H9 (cell line): ENCODE results near the gene LRCH1. TPM values are rescaled to one million over a fixed set of nuclear protein-coding genes. Genes with fewer than 3 reads are reported as not detected.

ENCODE experiments used
- DNase-seq: peaks from one replicate; pipeline ENCODE4 v3.0.0-alpha.2; 2017
- H2AFZ ChIP-seq: one replicate; pipeline ENCODE4 v1.6.1; 2013; ENCODE audit warnings: mild to moderate bottlenecking, low read length, control low read depth, moderate library complexity
- H2AK5ac ChIP-seq: 2 replicates; pipeline ENCODE4 v1.6.1; 2013; ENCODE audit warnings: low read length, control low read depth, mixed read lengths; ENCODE audit not compliant: insufficient read length
- H2BK120ac ChIP-seq: one replicate; pipeline ENCODE4 v1.6.1; 2013; ENCODE audit warnings: low read depth, mild to moderate bottlenecking, low read length, control low read depth, inconsistent platforms; ENCODE audit not compliant: poor library complexity, severe bottlenecking
- H2BK12ac ChIP-seq: 2 replicates; pipeline ENCODE4 v1.6.1; 2013; ENCODE audit warnings: low read length, control low read depth, mixed read lengths, low read depth; ENCODE audit not compliant: insufficient read length
- H2BK15ac ChIP-seq: 2 replicates; pipeline ENCODE4 v1.6.1; 2013; ENCODE audit warnings: low read depth, low read length, control low read depth
- H2BK20ac ChIP-seq: one replicate; pipeline ENCODE4 v1.6.1; 2013; ENCODE audit warnings: low read depth, mild to moderate bottlenecking, low read length, control low read depth, inconsistent platforms; ENCODE audit not compliant: poor library complexity, severe bottlenecking
- H2BK5ac ChIP-seq: 2 replicates; pipeline ENCODE4 v1.6.1; 2013; ENCODE audit warnings: low read length, control low read depth, mixed read lengths; ENCODE audit not compliant: insufficient read length
- H3K14ac ChIP-seq: 2 replicates; pipeline ENCODE4 v1.6.1; 2013; ENCODE audit warnings: low read length, control low read depth; ENCODE audit not compliant: insufficient read depth
- H3K18ac ChIP-seq: 2 replicates; pipeline ENCODE4 v1.6.1; 2013; ENCODE audit warnings: low read depth, mild to moderate bottlenecking, mixed read lengths, low read length, control low read depth; ENCODE audit not compliant: insufficient read length
- H3K23ac ChIP-seq: 2 replicates; pipeline ENCODE4 v1.6.1; 2013; ENCODE audit warnings: low read length, control low read depth, mixed read lengths, low read depth; ENCODE audit not compliant: insufficient read length
- H3K23me2 ChIP-seq: 2 replicates; pipeline ENCODE4 v1.6.1; 2013; ENCODE audit warnings: low read depth, mild to moderate bottlenecking, mixed read lengths, low read length, control low read depth; ENCODE audit not compliant: insufficient read length, poor library complexity, severe bottlenecking
- H3K27ac ChIP-seq: 2 replicates; pipeline ENCODE4 v1.5.1; 2013; ENCODE audit warnings: low read length, control low read depth, mixed read lengths, low read depth; ENCODE audit not compliant: insufficient read length
- H3K27me3 ChIP-seq: 2 replicates; pipeline ENCODE4 v1.6.1; 2013; ENCODE audit warnings: low read length, control low read depth, inconsistent platforms; ENCODE audit not compliant: insufficient read depth
- H3K4ac ChIP-seq: 2 replicates; pipeline ENCODE4 v1.6.1; 2013; ENCODE audit warnings: low read depth, mild to moderate bottlenecking, control low read depth, inconsistent platforms, low read length, moderate library complexity
- H3K4me1 ChIP-seq: 2 replicates; pipeline ENCODE4 v1.6.1; 2013; ENCODE audit warnings: low read length, control low read depth, inconsistent platforms; ENCODE audit not compliant: insufficient read depth
- H3K4me2 ChIP-seq: 2 replicates; pipeline ENCODE4 v1.6.1; 2013; ENCODE audit warnings: low read length, control low read depth, mixed read lengths; ENCODE audit not compliant: insufficient read length, insufficient read depth
- H3K56ac ChIP-seq: 2 replicates; pipeline ENCODE4 v1.6.1; 2013; ENCODE audit warnings: low read depth, mild to moderate bottlenecking, mixed read lengths, low read length, control low read depth; ENCODE audit not compliant: insufficient read length
- H3K79me1 ChIP-seq: 2 replicates; pipeline ENCODE4 v1.6.1; 2013; ENCODE audit warnings: low read depth, mild to moderate bottlenecking, moderate library complexity, low read length, control low read depth, inconsistent platforms; ENCODE audit not compliant: insufficient read depth, poor library complexity, severe bottlenecking
- H3K79me2 ChIP-seq: 2 replicates; pipeline ENCODE4 v1.6.1; 2013; ENCODE audit warnings: low read length, control low read depth, inconsistent platforms; ENCODE audit not compliant: insufficient read depth
- H3K9ac ChIP-seq: 2 replicates; pipeline ENCODE4 v1.6.1; 2013; ENCODE audit warnings: low read length, control low read depth, mixed read lengths; ENCODE audit not compliant: insufficient read length; ENCODE audit errors: extremely low read depth
- H3K9me3 ChIP-seq: one replicate; pipeline ENCODE4 v1.6.1; 2013; ENCODE audit warnings: low read depth, low read length, inconsistent platforms; ENCODE audit not compliant: control insufficient read depth
- H3T11ph ChIP-seq: one replicate; pipeline ENCODE4 v1.6.1; 2013; ENCODE audit warnings: mild to moderate bottlenecking, low read length, control low read depth, inconsistent platforms
- H4K20me1 ChIP-seq: one replicate; pipeline ENCODE4 v1.6.1; 2013; ENCODE audit not compliant: control insufficient read depth, insufficient read length, insufficient read depth
- H4K5ac ChIP-seq: 2 replicates; pipeline ENCODE4 v1.6.1; 2013; ENCODE audit warnings: low read depth, mild to moderate bottlenecking, mixed read lengths, low read length, control low read depth; ENCODE audit not compliant: insufficient read length
- H4K8ac ChIP-seq: replicated peaks from 2 replicates; pipeline ENCODE4 v1.6.1; 2013; ENCODE audit warnings: low read length, control low read depth, mixed read lengths, low read depth; ENCODE audit not compliant: insufficient read length
- H4K91ac ChIP-seq: 2 replicates; pipeline ENCODE4 v1.6.1; 2013; ENCODE audit warnings: low read depth, mild to moderate bottlenecking, moderate library complexity, mixed read lengths, low read length, control low read depth; ENCODE audit not compliant: insufficient read length
- H3K27ac Mint-ChIP-seq, 3 experiments: 2 replicates in 2 of 3; 3 replicates in 1 of 3; pipeline ENCODE4 v1.8.0; 2020 to 2021; ENCODE audit warnings: mixed read lengths in 3 of 3, mild to moderate bottlenecking in 1 of 3, moderate library complexity in 1 of 3
- H3K27me3 Mint-ChIP-seq: 2 replicates; pipeline ENCODE4 v1.8.0; 2021; ENCODE audit warnings: low read depth, mild to moderate bottlenecking, moderate library complexity, mixed read lengths
- H3K36me3 Mint-ChIP-seq, 3 experiments: 2 replicates in 2 of 3; 3 replicates in 1 of 3; pipeline ENCODE4 v1.8.0; 2020 to 2021; ENCODE audit warnings: low read depth in 3 of 3, mixed read lengths in 3 of 3; ENCODE audit not compliant: insufficient read depth in 1 of 3
- H3K4me1 Mint-ChIP-seq, 2 experiments: 2 replicates each; pipeline ENCODE4 v1.8.0; 2020; ENCODE audit warnings: mixed read lengths in 2 of 2
- H3K4me3 Mint-ChIP-seq, 2 experiments: 2 replicates in 1 of 2; 3 replicates in 1 of 2; pipeline ENCODE4 v1.8.0; 2020 to 2021; ENCODE audit warnings: mild to moderate bottlenecking in 2 of 2, mixed read lengths in 2 of 2, moderate library complexity in 1 of 2
- H3K9me3 Mint-ChIP-seq, 2 experiments: 2 replicates in 1 of 2; 3 replicates in 1 of 2; pipeline ENCODE4 v1.8.0; 2020; ENCODE audit warnings: mild to moderate bottlenecking in 2 of 2, mixed read lengths in 2 of 2, moderate library complexity in 1 of 2
- WGBS: extraction: QIAGEN DNeasy Blood & Tissue Kit; methylation state at CpG from one replicate; pipeline ENCODE4 v1.1.7; 2013; ENCODE audit warnings: missing lambda C conversion rate, low lambda C conversion rate, mixed read lengths; ENCODE audit not compliant: insufficient read length; ENCODE audit errors: extremely low coverage; 5-methylcytosine and 5-hydroxymethylcytosine counted together
- total RNA-seq: library from RNA; stranded (reverse); gene quantifications from 2 replicates; pipeline ENCODE4 v1.2.1, GENCODE V29; 2021
- TF ChIP-seq, protein P1 (sequence below): fragments of 200-600 bp; sonication (generic); conservative IDR thresholded peaks from 3 replicates; pipeline ENCODE4 v1.8.0; 2021; ENCODE audit warnings: antibody characterized with exemption, mild to moderate bottlenecking

Gene LRCH1
- total RNA-seq, 1 experiment from 2014 or later, result 8.0 TPM

DNA sequence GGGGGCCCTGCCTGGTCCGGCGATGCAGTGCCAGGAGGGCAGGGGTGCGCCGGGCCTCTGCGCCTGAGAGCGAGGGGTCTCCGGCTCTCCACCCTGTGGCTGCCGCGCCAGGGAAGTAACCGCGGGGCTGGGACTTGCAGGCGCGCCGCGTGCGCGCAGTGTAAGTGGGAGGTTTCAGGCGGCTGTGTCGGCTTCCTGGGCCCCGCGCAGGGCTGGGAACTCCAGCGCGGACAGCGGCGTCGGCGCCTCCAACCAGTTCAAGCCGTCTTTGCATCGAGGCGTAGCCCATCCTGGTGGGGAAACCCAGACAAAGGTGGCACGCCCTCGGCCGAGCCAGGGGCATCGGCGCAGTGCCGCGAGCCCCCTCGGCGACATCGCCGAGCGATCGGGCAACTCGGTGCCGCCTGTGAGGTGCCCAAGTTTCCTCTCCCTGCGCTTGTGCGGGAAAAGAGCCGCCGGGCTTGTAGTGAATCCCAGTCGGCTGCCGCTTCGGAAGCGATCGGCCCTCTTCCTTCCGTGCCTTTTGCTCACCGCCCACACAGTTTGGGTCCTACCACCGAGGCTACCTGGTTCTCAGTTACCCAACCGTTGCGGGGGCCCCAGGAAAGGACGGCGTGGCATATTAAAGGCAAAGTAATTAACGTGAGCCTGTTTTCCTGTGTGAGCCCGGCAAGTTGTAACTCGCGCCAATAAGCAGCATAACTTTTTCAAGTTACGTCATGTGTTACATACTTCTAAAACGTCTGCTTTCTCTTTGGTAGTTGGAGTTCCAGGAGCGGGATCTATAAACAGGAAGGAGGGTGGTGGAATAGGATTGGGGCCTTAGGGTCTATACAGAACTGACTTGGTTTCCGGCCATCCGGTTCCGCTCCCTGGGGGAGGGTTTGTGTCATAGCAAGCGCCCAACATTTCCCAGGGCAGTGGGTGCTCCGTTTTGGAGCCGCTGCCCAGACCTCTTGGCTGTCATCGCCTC is 1.2 kb downstream of the LRCH1 start:
- Histone ChIP-seq H2BK12ac (no peak overlapping the region), H3K18ac (peak overlapping the region; percentile 8), H3K79me2 (peaks cover 13% of the 10 kb centered on the region; the same call in 1 of the 2 replicates), H3K14ac (peak overlapping the region; percentile 51), H3K27me3 (peaks cover 4% of the 10 kb centered on the region; the same call in 1 of the 2 replicates), H3K56ac (no peak overlapping the region), H4K5ac (no peak overlapping the region), H3K27ac (no peak overlapping the region), H2BK5ac (no peak overlapping the region), H4K20me1 (no peaks in the 10 kb centered on the region), H3K79me1 (peaks cover 2% of the 10 kb centered on the region), H2BK15ac (no peak overlapping the region), H3K4me1 (0 out of 2 replicates have a peak, but pooled peaks cover 1% of the 10 kb centered on the region), H3K4me2 (peak overlapping the region; percentile 70), H3K23ac (no peak overlapping the region), H4K8ac (no peak overlapping the region), H3K9me3 (no peaks in the 10 kb centered on the region), H2BK20ac (no peak overlapping the region), H2BK120ac (no peak overlapping the region), H4K91ac (no peak overlapping the region), H2AK5ac (no peak overlapping the region), H3K23me2 (peaks cover 17% of the 10 kb centered on the region), H2AFZ (peak overlapping the region; percentile 0), H3K4ac (no peak overlapping the region), H3T11ph (no peak overlapping the region), H3K9ac (peak overlapping the region; percentile 56)
- H3K4me1 Mint-ChIP-seq, result peaks cover 17 to 22% of the 10 kb centered on the region in 2 experiments
- DNase-seq, result peak; percentile 61
- no peaks in the 10 kb centered on the region for H3K36me3 Mint-ChIP-seq
- no peaks in the 10 kb centered on the region for H3K9me3 Mint-ChIP-seq
- TF ChIP-seq, protein P1, sequence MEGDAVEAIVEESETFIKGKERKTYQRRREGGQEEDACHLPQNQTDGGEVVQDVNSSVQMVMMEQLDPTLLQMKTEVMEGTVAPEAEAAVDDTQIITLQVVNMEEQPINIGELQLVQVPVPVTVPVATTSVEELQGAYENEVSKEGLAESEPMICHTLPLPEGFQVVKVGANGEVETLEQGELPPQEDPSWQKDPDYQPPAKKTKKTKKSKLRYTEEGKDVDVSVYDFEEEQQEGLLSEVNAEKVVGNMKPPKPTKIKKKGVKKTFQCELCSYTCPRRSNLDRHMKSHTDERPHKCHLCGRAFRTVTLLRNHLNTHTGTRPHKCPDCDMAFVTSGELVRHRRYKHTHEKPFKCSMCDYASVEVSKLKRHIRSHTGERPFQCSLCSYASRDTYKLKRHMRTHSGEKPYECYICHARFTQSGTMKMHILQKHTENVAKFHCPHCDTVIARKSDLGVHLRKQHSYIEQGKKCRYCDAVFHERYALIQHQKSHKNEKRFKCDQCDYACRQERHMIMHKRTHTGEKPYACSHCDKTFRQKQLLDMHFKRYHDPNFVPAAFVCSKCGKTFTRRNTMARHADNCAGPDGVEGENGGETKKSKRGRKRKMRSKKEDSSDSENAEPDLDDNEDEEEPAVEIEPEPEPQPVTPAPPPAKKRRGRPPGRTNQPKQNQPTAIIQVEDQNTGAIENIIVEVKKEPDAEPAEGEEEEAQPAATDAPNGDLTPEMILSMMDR, result peak; percentile 37; the same call in 2 of the 3 replicates
- peak overlapping the region; percentile 85 to 92 for H3K4me3 Mint-ChIP-seq
- WGBS, result no CpG with 5 or more reads among the region's 75 CpGs
- H3K27ac Mint-ChIP-seq, result peak overlapping the region in 1 of 3 experiments; percentile 55; a peak in 1 of 7 replicates
- peaks cover 15% of the 10 kb centered on the region for H3K27me3 Mint-ChIP-seq
